Renal cortical epithelial cell (primary cell): ENCODE measurements around the gene FRYL. TPM values are rescaled to one million over a fixed set of nuclear protein-coding genes. Genes with fewer than 3 reads are reported as not detected.

Source experiments
- DNase-seq: peaks from one replicate; pipeline ENCODE4 v3.0.0-alpha.2; 2011; ENCODE audit warnings: low read depth
- total RNA-seq: library from RNA; depleted of rRNA; stranded (reverse); fragments of >200 nt; gene quantifications from 2 replicates; pipeline ENCODE4 v1.2.3, GENCODE V29; 2014

The FRYL gene
- total RNA-seq, 1 donor from 2014 or later: 115 TPM

DNA sequence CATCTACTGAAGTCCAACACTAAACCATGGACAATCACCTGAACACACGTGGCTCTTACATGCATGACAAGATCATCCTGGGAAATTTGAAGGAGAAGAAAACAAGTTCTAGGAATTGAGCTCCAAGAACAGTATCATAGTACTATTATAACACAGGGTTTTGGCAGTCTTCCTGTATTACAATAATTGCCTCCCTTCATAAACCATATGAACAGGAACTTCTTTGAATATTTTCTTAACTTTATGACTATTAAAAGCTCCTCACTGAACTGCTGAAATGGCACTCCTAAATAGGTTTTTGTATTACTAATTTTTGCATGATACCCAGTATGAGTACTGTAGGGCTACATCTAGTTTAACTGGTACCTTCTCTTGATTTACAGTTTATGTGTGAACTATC, 160.0 kb downstream of the FRYL start:
- DNase-seq: no peak

DNA sequence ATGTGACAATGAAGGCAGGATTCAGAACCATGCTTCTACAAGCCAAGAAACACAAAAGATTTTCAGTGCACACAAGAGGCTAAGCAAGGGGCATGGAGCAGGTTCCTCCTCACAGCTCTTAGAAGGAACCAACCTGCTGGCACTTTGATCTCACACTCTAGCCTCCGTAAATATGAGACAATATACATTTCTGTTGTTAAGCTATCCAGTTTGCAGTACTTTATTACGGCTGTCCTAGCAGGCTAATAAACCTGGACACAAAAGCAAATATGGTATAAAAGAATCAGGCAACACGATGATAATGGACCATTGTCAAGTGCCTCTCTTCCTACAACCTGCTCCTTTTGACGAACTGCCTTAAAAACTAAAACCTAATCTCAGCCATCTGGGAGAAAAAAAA, 175.6 kb downstream of the FRYL start:
- no peak for DNase-seq

DNA sequence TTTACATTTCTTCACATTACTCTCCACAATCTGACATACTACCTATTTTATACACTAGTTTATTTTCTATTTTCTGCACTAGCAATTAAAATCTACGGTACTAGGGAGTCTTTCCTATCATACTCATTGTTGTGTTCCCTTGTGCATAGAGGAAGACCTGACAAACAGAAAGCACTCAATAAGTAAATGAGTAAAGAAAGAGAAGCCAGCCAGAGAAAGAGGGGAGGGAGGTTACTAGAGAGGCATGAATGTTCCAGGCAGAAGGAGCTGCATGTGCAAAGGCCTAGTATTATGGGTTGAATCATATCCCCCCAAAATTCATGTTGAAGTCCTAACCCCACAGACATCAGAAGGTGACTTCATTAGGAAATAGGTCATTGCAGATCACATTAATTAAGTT, 176.0 kb downstream of the FRYL start:
- DNase-seq: peak; percentile 7

DNA sequence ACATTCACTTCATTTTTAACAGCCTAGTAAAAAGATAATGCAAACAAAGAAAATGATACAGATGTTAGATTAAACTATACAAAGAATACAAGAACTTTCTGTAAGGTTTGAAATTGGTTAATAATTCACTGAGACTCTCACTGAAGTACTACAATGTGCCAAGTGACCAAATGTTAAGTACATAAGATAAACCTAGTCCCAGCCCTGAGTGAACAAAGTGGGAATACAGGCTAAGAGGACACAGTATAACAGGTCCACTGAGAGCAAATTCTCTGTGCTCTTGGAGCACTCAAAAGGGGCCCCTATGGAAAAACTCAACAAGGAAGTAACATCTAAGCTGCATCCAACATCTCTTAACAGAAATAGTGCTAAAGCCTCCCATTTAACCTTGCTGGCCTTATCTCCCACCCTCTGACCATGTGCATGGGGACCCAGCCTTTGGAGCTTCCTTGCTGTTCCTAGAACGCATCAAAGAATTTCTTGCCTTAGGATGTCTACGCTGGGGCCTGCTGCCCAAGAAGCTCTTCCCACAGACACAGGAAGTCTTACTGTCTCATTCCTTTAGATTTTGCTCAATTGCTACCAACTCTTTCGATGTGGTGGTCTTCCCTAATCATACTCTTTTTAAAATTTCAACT, 176.6 kb downstream of the FRYL start:
- peak; percentile 58 for DNase-seq

DNA sequence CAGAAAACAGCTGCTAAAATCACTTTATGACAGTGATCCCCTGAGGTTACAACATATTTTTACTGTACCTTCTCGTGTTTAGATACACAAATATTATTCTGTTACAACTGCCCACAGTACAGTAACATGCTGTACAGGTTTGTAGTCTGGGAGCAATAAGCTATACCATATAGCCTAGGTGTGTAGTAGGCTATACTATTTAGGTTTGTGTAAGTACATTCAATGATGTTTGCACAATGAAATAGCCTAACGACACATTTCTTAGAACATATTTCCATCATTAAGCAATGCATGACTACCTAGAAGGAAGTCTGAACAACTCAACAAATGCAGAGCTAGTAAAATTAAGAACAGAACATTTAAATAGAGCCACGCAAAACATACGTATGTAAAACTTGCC, 177.3 kb downstream of the FRYL start:
- DNase-seq: peak; percentile 35

DNA sequence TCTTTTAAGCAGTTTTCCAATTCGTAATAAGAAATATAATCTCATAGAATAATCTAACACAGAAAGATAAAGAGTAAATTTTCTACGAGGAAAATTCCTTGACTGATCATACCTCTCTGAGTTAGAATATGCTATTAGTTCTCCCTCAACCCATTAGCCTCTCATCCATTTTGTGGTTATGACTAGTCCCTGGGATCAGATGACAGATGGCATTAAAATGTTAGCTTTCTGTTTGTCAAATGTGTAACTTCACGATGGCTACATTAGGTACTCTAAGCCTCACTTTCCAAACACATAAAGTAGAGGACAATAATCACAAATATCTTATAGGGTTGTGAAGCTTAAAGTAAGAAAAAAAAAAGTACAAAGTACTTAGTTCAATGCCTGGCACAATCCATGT, 177.9 kb downstream of the FRYL start:
- DNase-seq: peak; percentile 77

DNA sequence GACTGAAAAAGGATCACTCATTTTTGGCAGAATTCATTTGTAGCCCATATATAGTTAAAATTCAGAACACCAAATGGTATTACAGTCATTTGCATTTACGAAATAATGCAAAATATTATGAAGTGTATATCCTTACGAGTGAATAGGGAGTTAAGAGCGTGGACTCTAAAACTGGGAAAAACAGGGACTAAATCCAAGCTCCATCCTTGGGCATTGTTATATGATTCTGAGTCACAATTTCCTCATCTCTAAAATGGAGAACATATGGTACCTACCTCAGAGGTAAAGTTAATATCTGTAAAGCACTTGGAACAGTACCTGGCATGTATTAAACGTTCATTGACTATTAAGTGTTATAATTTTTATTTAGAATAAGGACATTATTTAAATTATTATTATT, 183.7 kb downstream of the FRYL start:
- DNase-seq: no peak

DNA sequence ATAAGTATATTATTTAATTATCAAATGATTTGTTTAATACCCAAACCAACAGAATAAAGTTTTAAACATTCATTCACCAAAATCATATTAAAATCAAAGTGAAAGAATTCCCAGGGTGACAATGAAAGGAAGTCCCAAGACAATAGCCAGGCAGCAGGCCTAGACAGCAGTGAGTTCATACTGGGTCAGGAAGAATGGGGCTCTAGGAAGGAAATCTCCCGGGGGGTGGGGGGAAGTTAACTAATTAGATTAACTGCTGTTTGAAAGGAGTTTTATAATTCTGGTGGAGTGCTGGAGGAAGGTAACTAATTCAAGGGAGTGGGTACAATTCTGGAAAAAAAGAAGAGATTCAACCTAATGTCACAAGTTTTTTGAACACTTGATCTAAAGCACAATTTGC, 185.9 kb downstream of the FRYL start:
- DNase-seq: no peak

DNA sequence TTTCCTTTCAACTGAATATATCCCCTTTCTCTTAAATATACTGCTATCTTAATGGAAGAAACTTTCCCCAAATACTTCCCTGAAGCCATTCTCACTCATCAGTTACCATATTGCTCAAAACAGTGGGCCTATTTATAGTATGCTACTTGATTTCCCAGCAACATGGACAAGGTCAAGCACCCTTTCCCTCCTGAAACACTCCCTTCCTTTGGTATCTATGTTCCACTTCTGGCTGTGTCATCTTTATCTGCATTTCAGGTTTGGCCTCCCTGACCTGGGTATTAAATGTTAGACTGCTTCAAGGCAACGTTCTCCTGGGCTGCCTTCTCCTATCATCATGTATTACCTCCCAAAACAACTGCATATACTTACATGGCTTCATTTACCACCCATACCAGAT, 188.7 kb downstream of the FRYL start:
- DNase-seq: no peak

DNA sequence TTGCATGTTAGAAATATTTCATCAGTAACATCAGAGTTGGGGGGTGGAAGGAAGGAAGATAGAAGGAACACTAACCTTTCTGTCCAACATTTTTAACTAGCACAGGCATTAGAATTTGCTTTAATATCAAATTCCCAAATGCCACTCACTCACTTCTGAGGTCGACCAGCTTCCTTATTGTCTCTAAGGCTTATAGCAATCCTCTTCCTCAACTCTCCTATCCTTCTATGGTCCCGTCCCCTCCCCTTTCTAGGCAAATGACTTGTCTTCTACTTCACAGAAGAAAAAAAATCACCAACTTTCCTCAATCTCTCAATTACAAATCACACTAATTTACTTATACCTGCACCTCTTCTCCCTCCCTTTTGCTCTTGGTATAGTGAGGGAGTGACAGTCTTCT, 189.2 kb downstream of the FRYL start:
- no peak for DNase-seq

DNA sequence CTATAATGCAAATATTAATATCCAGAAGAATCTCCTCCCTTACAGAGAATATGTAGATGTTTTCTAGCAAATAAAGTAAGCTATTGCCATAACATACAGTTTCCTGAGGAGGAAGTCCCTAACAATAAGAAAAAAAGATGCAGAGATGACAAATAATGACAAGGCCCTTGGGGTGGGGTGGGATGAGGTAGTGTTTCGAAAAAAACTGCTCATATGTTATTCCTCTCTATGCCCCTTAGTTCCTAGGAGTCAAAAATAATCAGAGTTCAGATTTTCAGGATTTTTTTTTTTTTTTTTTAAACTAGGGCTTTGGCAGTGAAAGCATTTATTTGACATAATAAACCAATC, 191.0 kb downstream of the FRYL start:
- no peak for DNase-seq

DNA sequence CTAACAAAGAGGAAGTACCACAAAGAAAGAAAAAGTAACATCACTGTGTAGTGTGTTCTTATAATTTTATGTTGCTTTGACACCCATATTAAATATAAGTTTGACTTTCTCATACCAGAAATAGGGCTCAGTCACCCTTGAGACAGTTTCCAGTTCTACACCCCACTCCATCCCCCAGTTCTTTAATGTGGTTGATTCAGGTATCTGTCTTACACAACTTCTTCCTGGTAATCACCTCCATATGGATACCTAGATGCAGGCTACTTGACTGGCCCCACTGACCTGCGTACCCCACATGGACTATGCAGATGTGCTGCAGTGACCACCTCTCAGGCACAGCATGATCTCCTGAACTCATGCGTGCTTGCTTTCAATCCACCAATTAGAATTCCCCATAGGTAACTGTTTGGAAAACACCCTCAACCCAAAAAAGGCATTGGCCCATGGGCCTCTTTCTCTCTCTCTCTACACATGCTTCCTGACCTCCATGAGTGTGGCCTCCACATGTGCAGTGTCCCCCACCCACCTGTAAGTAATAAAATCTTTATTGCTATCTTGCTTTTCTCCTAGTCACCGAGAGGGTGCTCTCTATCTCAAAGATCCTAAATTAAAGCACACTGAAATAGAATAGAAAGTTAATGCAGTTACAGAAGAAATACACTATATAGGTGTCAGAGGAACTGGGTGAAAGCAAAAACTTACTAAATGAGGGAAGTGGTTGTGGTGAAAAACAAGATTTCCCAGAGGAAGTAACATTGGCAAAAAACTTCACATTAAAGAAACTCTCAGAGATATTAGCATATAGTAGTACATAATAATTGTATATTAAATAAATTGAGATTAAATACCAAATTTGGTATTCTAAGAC, 191.6 kb downstream of the FRYL start:
- DNase-seq: no peak

DNA sequence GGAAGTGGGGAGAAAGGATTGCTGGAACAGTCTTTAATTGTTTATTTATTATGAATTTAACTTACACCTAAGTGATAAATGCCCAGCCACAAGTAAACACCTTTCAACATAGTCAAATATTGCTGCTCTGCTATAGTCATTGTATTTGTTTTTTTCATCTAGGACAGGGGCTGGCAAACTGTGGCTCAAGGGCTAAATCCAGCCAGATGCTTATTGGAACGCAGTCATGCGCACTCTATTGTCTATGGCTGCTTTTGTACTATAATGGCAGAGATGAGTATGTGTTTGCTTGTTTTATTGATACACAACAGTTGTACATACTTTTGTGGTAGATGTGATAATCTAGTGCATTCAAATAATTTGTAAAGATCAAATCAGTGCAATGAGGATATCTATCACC, 194.7 kb downstream of the FRYL start:
- DNase-seq: no peak

DNA sequence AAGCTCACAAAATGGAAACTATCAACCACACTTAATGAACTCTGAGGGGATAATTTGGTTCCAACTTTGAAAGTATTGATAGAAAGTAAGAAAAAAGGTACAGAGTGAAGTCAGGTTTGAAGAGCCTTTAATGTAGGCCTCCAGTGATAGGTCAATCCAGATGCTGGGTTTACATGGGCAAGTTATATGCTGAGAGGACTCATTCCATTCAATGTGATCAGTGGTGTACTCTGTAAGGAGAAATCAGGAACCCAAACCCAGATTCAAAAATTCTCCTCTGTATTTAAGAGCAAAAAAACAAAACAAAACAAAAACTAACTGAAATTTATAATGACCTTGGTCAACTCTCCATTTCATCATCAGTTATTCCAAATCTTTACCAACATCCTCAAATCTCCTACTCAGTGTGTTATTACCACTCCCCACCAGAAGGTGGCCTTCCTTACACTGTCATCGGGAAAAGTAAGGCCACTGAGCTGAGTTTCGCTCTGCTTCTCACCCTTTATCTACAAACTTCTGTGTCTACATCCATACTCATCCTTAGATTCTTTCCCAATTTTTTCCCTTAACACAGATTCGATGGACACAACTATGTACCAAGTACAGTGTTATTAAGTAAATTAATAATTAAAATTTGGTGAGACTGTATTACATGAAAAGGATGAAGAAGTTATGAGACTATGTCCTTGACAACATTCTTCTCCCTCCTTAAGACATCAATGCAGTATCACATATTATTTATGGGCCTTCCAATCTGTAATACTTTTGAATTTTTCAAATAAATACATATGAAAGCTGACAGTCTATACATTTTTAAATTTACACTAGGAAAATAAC, 201.7 kb downstream of the FRYL start:
- peak; percentile 71 for DNase-seq

DNA sequence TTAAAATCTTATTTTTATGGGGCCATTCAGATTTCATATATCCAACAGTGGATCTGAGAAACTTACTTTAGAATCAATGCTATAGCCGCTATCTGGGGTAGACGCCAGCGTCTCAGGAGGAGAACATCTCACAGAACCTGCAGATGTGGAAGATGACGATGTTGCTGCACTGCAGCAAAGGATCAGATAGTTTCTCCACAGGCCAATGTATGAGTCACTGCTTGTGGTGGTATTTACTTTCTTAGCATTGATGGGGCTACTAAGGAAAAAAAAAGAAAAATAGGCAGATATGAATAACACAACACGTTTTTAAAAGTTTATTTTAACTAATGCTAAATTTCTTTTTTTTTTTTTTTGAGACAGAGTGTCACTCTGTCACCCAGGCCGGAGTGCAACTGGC, 204.1 kb downstream of the FRYL start:
- peak; percentile 16 for DNase-seq

DNA sequence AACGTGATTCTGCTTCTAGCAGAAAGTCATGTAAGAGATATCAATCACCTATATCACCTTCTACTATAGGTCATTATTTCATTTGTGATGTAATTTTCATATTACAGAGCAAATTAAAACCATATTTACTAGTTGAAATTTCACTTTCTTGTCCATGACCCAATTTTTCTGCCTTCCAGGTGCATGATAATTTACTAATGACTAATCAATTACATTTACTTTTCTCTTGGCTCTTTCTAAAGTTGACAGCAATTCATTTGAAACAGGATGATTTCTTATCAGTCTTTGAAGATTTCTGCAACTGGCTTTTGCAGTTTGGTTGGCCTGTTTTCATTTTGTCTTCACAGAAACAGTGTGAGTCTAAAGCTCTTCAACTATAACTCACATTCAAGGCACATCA, 208.6 kb downstream of the FRYL start:
- DNase-seq: no peak

DNA sequence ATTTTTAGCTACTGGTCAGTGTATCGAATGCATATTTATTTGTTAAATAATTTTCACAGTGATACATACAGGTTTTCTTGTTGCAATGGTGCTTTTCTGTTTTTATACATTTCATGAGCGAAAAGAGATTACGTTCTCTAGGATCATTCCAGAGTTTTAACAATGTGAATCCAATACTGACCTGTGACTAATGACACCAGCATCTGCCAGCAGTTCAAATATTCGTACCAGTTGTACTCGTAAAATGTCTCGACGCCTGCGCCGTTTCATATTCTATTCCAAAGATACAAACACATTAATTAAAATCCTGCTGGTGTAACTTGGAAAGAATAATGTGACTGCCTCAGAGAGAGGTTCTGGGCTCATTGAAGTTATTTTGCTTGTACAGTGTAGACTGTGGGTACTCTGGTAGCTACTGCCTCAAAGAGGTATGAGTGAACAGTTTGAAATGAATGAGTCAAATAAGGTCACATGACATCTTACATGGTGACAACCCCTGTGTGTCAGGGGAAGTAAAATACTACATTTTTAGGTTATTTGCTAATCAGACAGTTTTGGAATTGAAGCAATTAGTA, 209.3 kb downstream of the FRYL start:
- peak; percentile 70 for DNase-seq

DNA sequence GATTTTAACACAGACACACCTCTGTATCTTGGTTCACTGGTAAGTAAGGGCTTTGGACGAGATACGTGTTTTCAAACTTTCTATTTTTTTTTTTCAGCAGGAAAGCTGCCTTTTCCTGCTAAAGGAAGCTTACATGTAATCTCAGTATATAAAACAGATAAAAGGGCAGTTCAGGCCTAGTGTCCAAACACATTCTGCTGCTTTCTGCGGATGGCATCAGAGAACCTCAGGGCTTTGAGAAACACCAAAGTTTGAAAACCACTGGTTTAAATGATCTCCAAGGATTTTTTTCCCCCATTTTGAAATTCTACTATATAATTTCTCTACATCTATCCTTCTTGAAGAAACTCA, 214.1 kb downstream of the FRYL start:
- DNase-seq: no peak

DNA sequence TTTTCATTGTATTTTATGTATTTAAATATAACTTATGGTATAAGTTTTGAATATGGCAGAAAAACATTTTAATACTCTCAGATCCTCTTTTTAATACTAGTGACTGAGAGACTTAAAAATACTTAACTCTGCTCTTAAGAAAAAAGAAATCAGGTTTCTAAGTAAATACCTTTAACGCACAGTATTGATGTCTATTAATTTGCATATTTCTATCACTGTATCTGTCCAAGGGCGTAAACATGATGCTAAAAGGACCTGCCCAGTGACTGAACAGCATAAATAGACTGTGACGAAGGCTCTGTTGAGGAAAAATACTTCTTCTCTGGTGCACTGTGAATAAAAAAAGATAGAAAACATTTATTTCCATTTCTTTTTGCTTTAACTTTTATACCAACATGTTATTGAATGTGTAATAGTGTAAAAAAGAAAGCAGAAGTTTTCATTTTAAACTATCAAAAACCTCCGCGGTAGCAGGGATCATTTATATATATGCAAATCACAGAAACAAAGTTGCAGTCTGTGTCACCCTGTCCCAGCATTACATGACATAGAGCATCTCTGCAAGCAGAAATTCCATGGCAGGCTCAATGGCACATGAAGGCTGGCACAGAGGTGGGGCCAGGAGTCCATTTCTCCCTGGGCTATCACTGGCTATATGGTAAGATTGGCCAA, 214.6 kb downstream of the FRYL start:
- DNase-seq: no peak

DNA sequence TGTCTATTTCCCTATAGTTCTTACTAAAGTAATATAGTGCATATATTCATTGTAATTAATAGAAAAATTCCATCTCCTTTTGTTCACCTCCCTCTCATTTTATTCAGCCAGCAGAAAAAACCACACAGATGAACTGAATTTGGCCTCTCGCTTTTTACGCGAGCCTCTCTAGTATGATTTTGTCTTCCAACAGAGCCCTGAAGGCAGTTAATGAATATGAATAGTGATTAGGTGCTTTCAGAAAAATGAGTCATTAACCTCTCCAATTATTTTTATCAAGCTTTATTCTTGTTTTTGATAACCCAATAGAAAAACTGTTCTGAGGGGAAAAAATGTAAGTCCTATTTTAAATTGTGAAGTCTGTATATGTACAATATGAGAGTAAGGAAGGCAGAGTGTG, 215.9 kb downstream of the FRYL start:
- no peak for DNase-seq

DNA sequence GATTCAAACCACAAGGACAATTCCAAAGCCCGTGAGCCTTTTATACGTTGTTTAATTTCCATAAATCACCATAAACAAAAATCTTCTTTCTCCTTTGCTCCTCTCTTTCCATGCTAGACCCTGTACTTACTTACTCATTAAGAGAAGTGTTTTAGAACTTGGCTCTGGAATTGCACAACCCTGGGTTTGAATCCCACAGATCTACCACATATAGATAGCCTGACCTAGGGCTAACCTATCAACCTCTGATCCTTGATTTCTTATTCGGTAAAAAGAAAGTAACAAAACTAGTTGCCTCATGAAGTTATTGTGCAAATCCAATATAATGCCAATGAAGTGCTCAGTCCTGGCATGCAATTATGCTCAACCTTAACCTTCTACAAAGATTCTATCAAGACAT, 221.3 kb downstream of the FRYL start:
- no peak for DNase-seq

DNA sequence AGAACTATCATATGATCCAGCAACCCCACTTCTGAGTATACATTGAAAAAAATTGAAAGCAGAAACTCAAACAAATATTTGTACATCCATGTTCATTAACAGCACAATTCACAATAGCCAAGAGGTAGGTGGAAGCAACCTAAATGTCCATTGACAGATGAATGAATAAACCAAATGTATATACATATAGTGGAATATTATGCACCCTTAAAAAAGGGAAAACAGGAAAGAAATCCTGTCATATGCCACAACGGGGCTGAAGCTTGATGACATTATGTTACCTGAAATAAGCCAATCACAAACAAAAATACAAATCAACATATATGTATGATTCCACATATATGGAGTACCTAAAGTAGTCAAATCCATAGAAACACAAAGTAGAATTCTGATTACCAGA, 222.1 kb downstream of the FRYL start:
- no peak for DNase-seq
